GM23338 (cell line): ENCODE data around the gene HOXB3. TPM values are rescaled to one million over a fixed set of nuclear protein-coding genes. Genes with fewer than 3 reads are reported as not detected.

ENCODE experiments used
- ATAC-seq: fragments of 200-7000 bp; cut with Tn5 transposase; 3 replicates; pipeline ENCODE4 v1.9.1; 2020
- DNase-seq: peaks from one replicate; pipeline ENCODE4 v3.0.0-alpha.2; 2015; ENCODE audit warnings: low spot score
- H2AFZ ChIP-seq: fragments of 200-600 bp; sonication (generic); 2 replicates; pipeline ENCODE4 v1.8.0; 2016; ENCODE audit warnings: antibody characterized with exemption, mild to moderate bottlenecking, moderate library complexity
- H3F3A ChIP-seq: fragments of 200-600 bp; sonication (generic); replicated peaks from 2 replicates; pipeline ENCODE4 v1.8.0; 2017; ENCODE audit warnings: antibody characterized with exemption, mixed run types, low read depth
- H3K27ac ChIP-seq: fragments of 200-600 bp; sonication (generic); 2 replicates; pipeline ENCODE4 v1.6.1; 2016; ENCODE audit warnings: low read depth
- H3K27me3 ChIP-seq: fragments of 200-600 bp; sonication (generic); 2 replicates; pipeline ENCODE4 v1.8.0; 2016; ENCODE audit warnings: mild to moderate bottlenecking, mixed run types, moderate library complexity; ENCODE audit not compliant: insufficient read depth
- H3K36me3 ChIP-seq: fragments of 200-600 bp; sonication (generic); 2 replicates; pipeline ENCODE4 v1.8.0; 2016; ENCODE audit warnings: mild to moderate bottlenecking; ENCODE audit not compliant: insufficient read depth
- H3K4me1 ChIP-seq: fragments of 200-600 bp; sonication (generic); 2 replicates; pipeline ENCODE4 v1.8.0; 2016; ENCODE audit warnings: mild to moderate bottlenecking, moderate library complexity; ENCODE audit not compliant: insufficient read depth
- H3K4me2 ChIP-seq: fragments of 200-600 bp; sonication (generic); 2 replicates; pipeline ENCODE4 v1.7.1; 2017; ENCODE audit warnings: mixed run types
- H3K4me3 ChIP-seq: fragments of 200-600 bp; sonication (generic); 2 replicates; pipeline ENCODE4 v1.6.1; 2016; ENCODE audit warnings: mixed run types
- H3K79me2 ChIP-seq: fragments of 200-600 bp; sonication (generic); replicated peaks from 2 replicates; pipeline ENCODE4 v1.8.0; 2017; ENCODE audit warnings: mild to moderate bottlenecking; ENCODE audit not compliant: insufficient read depth
- H3K9me2 ChIP-seq: fragments of 200-600 bp; sonication (generic); 2 replicates; pipeline ENCODE4 v1.8.0; 2017; ENCODE audit not compliant: insufficient read depth
- H4K20me1 ChIP-seq: fragments of 200-600 bp; sonication (generic); replicated peaks from 2 replicates; pipeline ENCODE4 v1.8.0; 2017; ENCODE audit warnings: mild to moderate bottlenecking; ENCODE audit not compliant: insufficient read depth
- H3K27ac Mint-ChIP-seq: 2 replicates; pipeline ENCODE4 v1.8.0; 2020; ENCODE audit warnings: inconsistent platforms, mild to moderate bottlenecking, moderate library complexity, mixed read lengths
- H3K27me3 Mint-ChIP-seq: 3 replicates; pipeline ENCODE4 v1.8.0; 2022; ENCODE audit warnings: low read depth, mild to moderate bottlenecking, moderate library complexity, mixed read lengths, inconsistent platforms; ENCODE audit not compliant: insufficient read depth, poor library complexity
- H3K36me3 Mint-ChIP-seq: 3 replicates; pipeline ENCODE4 v1.8.0; 2021; ENCODE audit warnings: low read depth, mild to moderate bottlenecking, inconsistent platforms, moderate library complexity, mixed read lengths
- H3K4me1 Mint-ChIP-seq: 3 replicates; pipeline ENCODE4 v1.8.0; 2020; ENCODE audit warnings: mild to moderate bottlenecking, inconsistent platforms, mixed read lengths
- H3K4me3 Mint-ChIP-seq: 3 replicates; pipeline ENCODE4 v1.8.0; 2021; ENCODE audit warnings: moderate library complexity, mild to moderate bottlenecking, inconsistent platforms, mixed read lengths
- H3K9me3 Mint-ChIP-seq: 3 replicates; pipeline ENCODE4 v1.8.0; 2020; ENCODE audit warnings: moderate library complexity, mild to moderate bottlenecking, inconsistent platforms, mixed read lengths
- CREB1 ChIP-seq: fragments of 250-450 bp; sonication (Bioruptor Pico); IDR thresholded peaks from 2 replicates; pipeline ENCODE4 v1.5.0; 2020; ENCODE audit warnings: low read depth, mild to moderate bottlenecking, moderate library complexity
- EZH2 ChIP-seq: fragments of 200-600 bp; sonication (generic); IDR thresholded peaks from one replicate; pipeline ENCODE4 v1.8.0; 2017; ENCODE audit warnings: antibody characterized with exemption, mild to moderate bottlenecking, low read depth; ENCODE audit not compliant: unreplicated experiment
- EZH2phosphoT487 ChIP-seq: fragments of 200-600 bp; sonication (generic); IDR thresholded peaks from one replicate; pipeline ENCODE4 v1.8.1; 2018; ENCODE audit warnings: antibody characterized with exemption; ENCODE audit not compliant: unreplicated experiment
- JUNB ChIP-seq: IDR thresholded peaks from one replicate; pipeline ENCODE4 v1.6.1; 2016; ENCODE audit warnings: antibody characterized with exemption; ENCODE audit not compliant: unreplicated experiment
- NANOG ChIP-seq: IDR thresholded peaks from 2 replicates; pipeline ENCODE4 v1.6.1; 2016; ENCODE audit warnings: antibody characterized with exemption, borderline replicate concordance
- POLR2AphosphoS5 ChIP-seq: IDR thresholded peaks from 2 replicates; pipeline ENCODE4 v1.6.1; 2016; ENCODE audit warnings: antibody characterized with exemption, low read depth
- STAT1 ChIP-seq: IDR thresholded peaks from one replicate; pipeline ENCODE4 v1.6.1; 2016; ENCODE audit warnings: antibody characterized with exemption; ENCODE audit not compliant: unreplicated experiment
- ZNF114 ChIP-seq: fragments of 250-450 bp; sonication (Bioruptor Pico); IDR thresholded peaks from 2 replicates; pipeline ENCODE4 v1.5.0; 2020; ENCODE audit warnings: mild to moderate bottlenecking, moderate library complexity
- ZNF331 ChIP-seq: fragments of 250-450 bp; sonication (Bioruptor Pico); IDR thresholded peaks from 2 replicates; pipeline ENCODE4 v1.5.0; 2020; ENCODE audit warnings: low read depth, mild to moderate bottlenecking, moderate library complexity
- polyA plus RNA-seq: library from polyadenylated mRNA; unstranded; fragments of >200 nt; fragmentation: Nextera tagmentation; extraction: Ambion mirVana; gene quantifications from 2 replicates; pipeline ENCODE4 v1.2.1, GENCODE V29; 2016
- total RNA-seq: library from RNA; depleted of rRNA; stranded (reverse); fragments of >200 nt; shearing (Covaris generic); gene quantifications from 2 replicates; pipeline ENCODE4 v1.2.3, GENCODE V29; 2014
- TF ChIP-seq, protein P1 (sequence below): IDR thresholded peaks from one replicate; pipeline ENCODE4 v1.6.1; 2018; ENCODE audit warnings: antibody characterized with exemption; ENCODE audit not compliant: unreplicated experiment
- TF ChIP-seq, protein P2 (sequence below): fragments of 250-450 bp; sonication (Bioruptor Pico); IDR thresholded peaks from 2 replicates; pipeline ENCODE4 v1.5.0; 2020; ENCODE audit warnings: mild to moderate bottlenecking, moderate library complexity
- TF ChIP-seq, protein P3 (sequence below), 2 experiments: fragments of 200-600 bp in 1 of 2; sonication (generic) in 1 of 2; conservative IDR thresholded peaks; 2 replicates each; pipeline versions ENCODE4 v1.5.1 to v1.6.1; 2016 to 2017; ENCODE audit warnings: antibody characterized with exemption in 2 of 2, low read depth in 2 of 2, mild to moderate bottlenecking in 2 of 2, moderate library complexity in 1 of 2
- TF ChIP-seq, protein P4 (sequence below): IDR thresholded peaks from 2 replicates; pipeline ENCODE4 v1.6.1; 2016; ENCODE audit warnings: antibody characterized with exemption

Gene HOXB3
- total and polyA plus RNA-seq, 2 experiments from 2014 or later: 0.17 TPM; not detected in 1

DNA sequence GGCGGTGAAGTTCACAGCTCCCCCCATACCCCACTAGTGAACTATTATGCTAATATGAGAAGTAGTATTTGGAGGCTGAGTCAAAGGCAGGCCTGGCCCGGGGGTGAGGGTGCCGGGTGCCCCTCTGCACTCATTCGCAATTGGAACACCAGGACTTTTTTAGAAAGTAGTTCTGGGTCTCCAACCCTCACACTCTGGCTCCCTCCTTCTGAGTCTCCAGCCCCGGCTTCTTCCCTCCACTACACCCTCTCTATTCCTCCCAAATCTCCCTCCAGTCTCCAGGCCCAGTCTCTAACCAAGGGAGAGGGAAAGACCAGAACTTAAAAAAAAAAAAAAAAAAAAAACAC, 33.8 kb downstream of the HOXB3 start:
- no peaks in the 10 kb centered on the region; the same call in 1 of the 3 replicates for H3K9me3 Mint-ChIP-seq
- H3K4me1 Mint-ChIP-seq: peaks cover 28% of the 10 kb centered on the region
- Histone ChIP-seq H3K4me3 (no peak overlapping the region), H3K27ac (no peak overlapping the region), H3K9me2 (no peaks in the 10 kb centered on the region), H2AFZ (no peak overlapping the region), H3K27me3 (peaks cover 100% of the 10 kb centered on the region), H3K79me2 (no peaks in the 10 kb centered on the region), H3K36me3 (no peaks in the 10 kb centered on the region), H3K4me1 (peaks cover 54% of the 10 kb centered on the region), H4K20me1 (peaks cover 54% of the 10 kb centered on the region), H3F3A (peaks cover 47% of the 10 kb centered on the region), H3K4me2 (no peak overlapping the region)
- TF ChIP-seq, protein P1, sequence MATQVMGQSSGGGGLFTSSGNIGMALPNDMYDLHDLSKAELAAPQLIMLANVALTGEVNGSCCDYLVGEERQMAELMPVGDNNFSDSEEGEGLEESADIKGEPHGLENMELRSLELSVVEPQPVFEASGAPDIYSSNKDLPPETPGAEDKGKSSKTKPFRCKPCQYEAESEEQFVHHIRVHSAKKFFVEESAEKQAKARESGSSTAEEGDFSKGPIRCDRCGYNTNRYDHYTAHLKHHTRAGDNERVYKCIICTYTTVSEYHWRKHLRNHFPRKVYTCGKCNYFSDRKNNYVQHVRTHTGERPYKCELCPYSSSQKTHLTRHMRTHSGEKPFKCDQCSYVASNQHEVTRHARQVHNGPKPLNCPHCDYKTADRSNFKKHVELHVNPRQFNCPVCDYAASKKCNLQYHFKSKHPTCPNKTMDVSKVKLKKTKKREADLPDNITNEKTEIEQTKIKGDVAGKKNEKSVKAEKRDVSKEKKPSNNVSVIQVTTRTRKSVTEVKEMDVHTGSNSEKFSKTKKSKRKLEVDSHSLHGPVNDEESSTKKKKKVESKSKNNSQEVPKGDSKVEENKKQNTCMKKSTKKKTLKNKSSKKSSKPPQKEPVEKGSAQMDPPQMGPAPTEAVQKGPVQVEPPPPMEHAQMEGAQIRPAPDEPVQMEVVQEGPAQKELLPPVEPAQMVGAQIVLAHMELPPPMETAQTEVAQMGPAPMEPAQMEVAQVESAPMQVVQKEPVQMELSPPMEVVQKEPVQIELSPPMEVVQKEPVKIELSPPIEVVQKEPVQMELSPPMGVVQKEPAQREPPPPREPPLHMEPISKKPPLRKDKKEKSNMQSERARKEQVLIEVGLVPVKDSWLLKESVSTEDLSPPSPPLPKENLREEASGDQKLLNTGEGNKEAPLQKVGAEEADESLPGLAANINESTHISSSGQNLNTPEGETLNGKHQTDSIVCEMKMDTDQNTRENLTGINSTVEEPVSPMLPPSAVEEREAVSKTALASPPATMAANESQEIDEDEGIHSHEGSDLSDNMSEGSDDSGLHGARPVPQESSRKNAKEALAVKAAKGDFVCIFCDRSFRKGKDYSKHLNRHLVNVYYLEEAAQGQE: no peak
- TF ChIP-seq NANOG (no peak), ZNF331 (CRISPR knock-in tag) (no peak), POLR2AphosphoS5 (no peak), EZH2phosphoT487 (no peak), ZNF114 (CRISPR knock-in tag) (no peak), EZH2 (no peak), CREB1 (CRISPR knock-in tag) (no peak), JUNB (no peak), STAT1 (no peak)
- TF ChIP-seq, protein P2, sequence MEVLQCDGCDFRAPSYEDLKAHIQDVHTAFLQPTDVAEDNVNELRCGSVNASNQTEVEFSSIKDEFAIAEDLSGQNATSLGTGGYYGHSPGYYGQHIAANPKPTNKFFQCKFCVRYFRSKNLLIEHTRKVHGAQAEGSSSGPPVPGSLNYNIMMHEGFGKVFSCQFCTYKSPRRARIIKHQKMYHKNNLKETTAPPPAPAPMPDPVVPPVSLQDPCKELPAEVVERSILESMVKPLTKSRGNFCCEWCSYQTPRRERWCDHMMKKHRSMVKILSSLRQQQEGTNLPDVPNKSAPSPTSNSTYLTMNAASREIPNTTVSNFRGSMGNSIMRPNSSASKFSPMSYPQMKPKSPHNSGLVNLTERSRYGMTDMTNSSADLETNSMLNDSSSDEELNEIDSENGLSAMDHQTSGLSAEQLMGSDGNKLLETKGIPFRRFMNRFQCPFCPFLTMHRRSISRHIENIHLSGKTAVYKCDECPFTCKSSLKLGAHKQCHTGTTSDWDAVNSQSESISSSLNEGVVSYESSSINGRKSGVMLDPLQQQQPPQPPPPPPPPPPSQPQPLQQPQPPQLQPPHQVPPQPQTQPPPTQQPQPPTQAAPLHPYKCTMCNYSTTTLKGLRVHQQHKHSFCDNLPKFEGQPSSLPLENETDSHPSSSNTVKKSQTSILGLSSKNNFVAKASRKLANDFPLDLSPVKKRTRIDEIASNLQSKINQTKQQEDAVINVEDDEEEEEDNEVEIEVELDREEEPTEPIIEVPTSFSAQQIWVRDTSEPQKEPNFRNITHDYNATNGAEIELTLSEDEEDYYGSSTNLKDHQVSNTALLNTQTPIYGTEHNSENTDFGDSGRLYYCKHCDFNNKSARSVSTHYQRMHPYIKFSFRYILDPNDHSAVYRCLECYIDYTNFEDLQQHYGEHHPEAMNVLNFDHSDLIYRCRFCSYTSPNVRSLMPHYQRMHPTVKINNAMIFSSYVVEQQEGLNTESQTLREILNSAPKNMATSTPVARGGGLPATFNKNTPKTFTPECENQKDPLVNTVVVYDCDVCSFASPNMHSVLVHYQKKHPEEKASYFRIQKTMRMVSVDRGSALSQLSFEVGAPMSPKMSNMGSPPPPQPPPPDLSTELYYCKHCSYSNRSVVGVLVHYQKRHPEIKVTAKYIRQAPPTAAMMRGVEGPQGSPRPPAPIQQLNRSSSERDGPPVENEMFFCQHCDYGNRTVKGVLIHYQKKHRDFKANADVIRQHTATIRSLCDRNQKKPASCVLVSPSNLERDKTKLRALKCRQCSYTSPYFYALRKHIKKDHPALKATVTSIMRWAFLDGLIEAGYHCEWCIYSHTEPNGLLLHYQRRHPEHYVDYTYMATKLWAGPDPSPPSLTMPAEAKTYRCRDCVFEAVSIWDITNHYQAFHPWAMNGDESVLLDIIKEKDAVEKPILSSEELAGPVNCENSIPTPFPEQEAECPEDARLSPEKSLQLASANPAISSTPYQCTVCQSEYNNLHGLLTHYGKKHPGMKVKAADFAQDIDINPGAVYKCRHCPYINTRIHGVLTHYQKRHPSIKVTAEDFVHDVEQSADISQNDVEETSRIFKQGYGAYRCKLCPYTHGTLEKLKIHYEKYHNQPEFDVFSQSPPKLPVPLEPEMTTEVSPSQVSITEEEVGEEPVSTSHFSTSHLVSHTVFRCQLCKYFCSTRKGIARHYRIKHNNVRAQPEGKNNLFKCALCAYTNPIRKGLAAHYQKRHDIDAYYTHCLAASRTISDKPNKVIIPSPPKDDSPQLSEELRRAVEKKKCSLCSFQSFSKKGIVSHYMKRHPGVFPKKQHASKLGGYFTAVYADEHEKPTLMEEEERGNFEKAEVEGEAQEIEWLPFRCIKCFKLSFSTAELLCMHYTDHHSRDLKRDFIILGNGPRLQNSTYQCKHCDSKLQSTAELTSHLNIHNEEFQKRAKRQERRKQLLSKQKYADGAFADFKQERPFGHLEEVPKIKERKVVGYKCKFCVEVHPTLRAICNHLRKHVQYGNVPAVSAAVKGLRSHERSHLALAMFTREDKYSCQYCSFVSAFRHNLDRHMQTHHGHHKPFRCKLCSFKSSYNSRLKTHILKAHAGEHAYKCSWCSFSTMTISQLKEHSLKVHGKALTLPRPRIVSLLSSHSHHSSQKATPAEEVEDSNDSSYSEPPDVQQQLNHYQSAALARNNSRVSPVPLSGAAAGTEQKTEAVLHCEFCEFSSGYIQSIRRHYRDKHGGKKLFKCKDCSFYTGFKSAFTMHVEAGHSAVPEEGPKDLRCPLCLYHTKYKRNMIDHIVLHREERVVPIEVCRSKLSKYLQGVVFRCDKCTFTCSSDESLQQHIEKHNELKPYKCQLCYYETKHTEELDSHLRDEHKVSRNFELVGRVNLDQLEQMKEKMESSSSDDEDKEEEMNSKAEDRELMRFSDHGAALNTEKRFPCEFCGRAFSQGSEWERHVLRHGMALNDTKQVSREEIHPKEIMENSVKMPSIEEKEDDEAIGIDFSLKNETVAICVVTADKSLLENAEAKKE (CRISPR knock-in tag): no peak
- TF ChIP-seq, protein P3, sequence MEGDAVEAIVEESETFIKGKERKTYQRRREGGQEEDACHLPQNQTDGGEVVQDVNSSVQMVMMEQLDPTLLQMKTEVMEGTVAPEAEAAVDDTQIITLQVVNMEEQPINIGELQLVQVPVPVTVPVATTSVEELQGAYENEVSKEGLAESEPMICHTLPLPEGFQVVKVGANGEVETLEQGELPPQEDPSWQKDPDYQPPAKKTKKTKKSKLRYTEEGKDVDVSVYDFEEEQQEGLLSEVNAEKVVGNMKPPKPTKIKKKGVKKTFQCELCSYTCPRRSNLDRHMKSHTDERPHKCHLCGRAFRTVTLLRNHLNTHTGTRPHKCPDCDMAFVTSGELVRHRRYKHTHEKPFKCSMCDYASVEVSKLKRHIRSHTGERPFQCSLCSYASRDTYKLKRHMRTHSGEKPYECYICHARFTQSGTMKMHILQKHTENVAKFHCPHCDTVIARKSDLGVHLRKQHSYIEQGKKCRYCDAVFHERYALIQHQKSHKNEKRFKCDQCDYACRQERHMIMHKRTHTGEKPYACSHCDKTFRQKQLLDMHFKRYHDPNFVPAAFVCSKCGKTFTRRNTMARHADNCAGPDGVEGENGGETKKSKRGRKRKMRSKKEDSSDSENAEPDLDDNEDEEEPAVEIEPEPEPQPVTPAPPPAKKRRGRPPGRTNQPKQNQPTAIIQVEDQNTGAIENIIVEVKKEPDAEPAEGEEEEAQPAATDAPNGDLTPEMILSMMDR (conservative IDR thresholded peaks at IDR 0.05; ENCODE audit: low read depth in 2 of 2): no peak
- TF ChIP-seq, protein P4, sequence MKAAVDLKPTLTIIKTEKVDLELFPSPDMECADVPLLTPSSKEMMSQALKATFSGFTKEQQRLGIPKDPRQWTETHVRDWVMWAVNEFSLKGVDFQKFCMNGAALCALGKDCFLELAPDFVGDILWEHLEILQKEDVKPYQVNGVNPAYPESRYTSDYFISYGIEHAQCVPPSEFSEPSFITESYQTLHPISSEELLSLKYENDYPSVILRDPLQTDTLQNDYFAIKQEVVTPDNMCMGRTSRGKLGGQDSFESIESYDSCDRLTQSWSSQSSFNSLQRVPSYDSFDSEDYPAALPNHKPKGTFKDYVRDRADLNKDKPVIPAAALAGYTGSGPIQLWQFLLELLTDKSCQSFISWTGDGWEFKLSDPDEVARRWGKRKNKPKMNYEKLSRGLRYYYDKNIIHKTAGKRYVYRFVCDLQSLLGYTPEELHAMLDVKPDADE: no peak
- no peak overlapping the region for H3K27ac Mint-ChIP-seq
- ATAC-seq: no peak
- no peak for DNase-seq
- H3K4me3 Mint-ChIP-seq: no peak overlapping the region
- peaks cover 99% of the 10 kb centered on the region for H3K27me3 Mint-ChIP-seq
- H3K36me3 Mint-ChIP-seq: no peaks in the 10 kb centered on the region
